Measurements from ENCODE around the gene RNF19B. TPM values are rescaled to one million over a fixed set of nuclear protein-coding genes. Genes with fewer than 3 reads are reported as not detected.

The RNF19B gene
- total and polyA plus RNA-seq, 10 of the 15 experiments (the other 5 are each of a cell fraction or from before 2014, with no cell fraction given): 2.8 to 32.6 (median 16.6) TPM

DNA sequence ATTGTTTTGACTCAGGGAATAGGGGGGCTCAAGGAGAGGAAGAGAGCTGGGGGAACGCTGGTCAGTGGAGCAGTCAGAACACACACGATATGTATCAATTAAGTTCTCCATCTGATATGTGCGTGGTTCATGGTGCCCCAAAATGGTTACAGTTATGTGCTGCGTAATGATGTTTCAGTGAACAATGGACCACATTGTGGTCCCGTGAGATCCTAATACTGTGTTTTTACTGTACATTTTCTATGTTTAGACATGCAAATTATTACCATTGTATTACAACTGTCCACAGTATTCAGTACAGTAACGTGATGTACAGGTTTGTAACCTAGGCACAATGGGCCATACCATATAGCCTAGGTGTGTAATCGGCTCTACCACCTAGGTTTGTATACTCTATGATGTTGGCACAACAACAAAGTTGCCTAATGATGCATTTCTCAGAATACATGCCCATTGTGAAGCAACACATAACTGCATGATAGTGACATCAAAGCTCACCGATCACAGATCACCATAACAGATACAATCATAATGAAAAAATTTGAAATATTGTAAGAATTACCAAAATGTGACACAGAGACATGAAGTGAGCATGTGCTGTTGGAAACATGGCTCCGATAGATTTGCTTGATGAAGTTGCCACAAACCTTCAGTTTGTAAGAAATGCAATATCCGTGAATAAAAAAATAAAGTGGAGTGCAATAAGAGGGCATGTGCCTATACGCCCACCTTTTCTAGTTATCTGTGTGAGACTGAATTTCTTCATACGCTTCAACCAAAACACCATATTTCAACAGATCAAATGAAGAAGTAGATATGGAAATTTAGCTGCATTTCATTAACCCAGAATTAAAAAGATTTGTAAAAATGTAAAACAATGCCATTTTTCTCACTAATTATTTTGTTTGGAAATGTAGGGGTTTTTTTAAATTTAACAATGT lies 48.6 kb downstream of the RNF19B start:
- Histone ChIP-seq H3K27me3 (replicated peaks in 1 of 2; ENCODE audit: control insufficient read depth in 2 of 2, insufficient read depth in 2 of 2, low read length in 1 of 2) (no peaks in the 10 kb centered on the region), H3K4me1 (ENCODE audit: control insufficient read depth, insufficient read depth, low read length) (no peaks in the 10 kb centered on the region; the same call in 1 of the 2 replicates), H3K27ac (ENCODE audit: control insufficient read depth, insufficient read depth) (no peak overlapping the region), H3K4me2 (ENCODE audit: control insufficient read depth, insufficient read depth) (no peak overlapping the region), H3K9me3 (replicated peaks; ENCODE audit: control insufficient read depth, insufficient read depth, low read length) (no peaks in the 10 kb centered on the region; the same call in 2 of the 3 replicates), H3K9ac (ENCODE audit: control insufficient read depth, insufficient read depth, low read length) (no peak overlapping the region), H4K20me1 (ENCODE audit: control insufficient read depth, insufficient read depth) (no peaks in the 10 kb centered on the region), H3K4me3 (no peak overlapping the region), H3K36me3 (ENCODE audit: control insufficient read depth in 2 of 2, insufficient read depth in 2 of 2, low read length in 1 of 2) (no peaks in the 10 kb centered on the region), H2AFZ (ENCODE audit: control insufficient read depth, low read depth, low read length) (no peak overlapping the region), H3K79me2 (ENCODE audit: control insufficient read depth, insufficient read depth, low read length) (no peaks in the 10 kb centered on the region)
- SMC1A ChIA-PET (ENCODE audit: uncharacterized antibody, unreplicated experiment): interaction anchor here (1.3 kb wide), 1 partner anchor 15 kb away, joined by 3 read pairs; no protein-coding TSS in a partner anchor
- FAIRE-seq (no peak), ATAC-seq (peak; percentile 68), DNase-seq (ENCODE audit: low read depth, low spot score) (no peak)
- in situ Hi-C loops (cut with MboI) (no loop called here), intact Hi-C loops (cut with micrococcal nuclease; ENCODE audit: unreplicated experiment) (no loop called here)
- TF ChIP-seq BACH1 (IDR thresholded peaks at IDR 0.05; ENCODE audit: borderline replicate concordance) (no peak), BHLHE40 (IDR thresholded peaks at IDR 0.05; ENCODE audit: borderline replicate concordance in 1 of 2, low read depth in 2 of 2, low read length in 1 of 2) (peak; percentile 29 to 38; a peak in 1 of 4 replicates), RUNX3 (IDR thresholded peaks at IDR 0.05; ENCODE audit: low read length) (0 out of 2 replicates have a peak, but pooled peaks have one; percentile 14), TCF3 (IDR thresholded peaks at IDR 0.05; ENCODE audit: borderline replicate concordance, insufficient read depth, low read depth, low read length) (no peak), SIN3A (IDR thresholded peaks at IDR 0.05; ENCODE audit: low read depth, low read length) (no peak), ZNF24 (IDR thresholded peaks at IDR 0.05) (no peak), BCL11A (IDR thresholded peaks at IDR 0.05; ENCODE audit: low read depth, low read length) (peak; percentile 84), MEF2B (IDR thresholded peaks at IDR 0.05; ENCODE audit: partially characterized antibody, poor library complexity, severe bottlenecking) (peak; percentile 45), HDAC6 (IDR thresholded peaks at IDR 0.05; ENCODE audit: unreplicated experiment) (no peak), ATF7 (IDR thresholded peaks at IDR 0.05; ENCODE audit: low read depth) (no peak), JUND (IDR thresholded peaks at IDR 0.05; ENCODE audit: low read depth, low read length) (no peak), ZNF384 (IDR thresholded peaks at IDR 0.05; ENCODE audit: borderline replicate concordance, low read depth, low read length) (no peak)
- TF ChIP-seq, protein P1, sequence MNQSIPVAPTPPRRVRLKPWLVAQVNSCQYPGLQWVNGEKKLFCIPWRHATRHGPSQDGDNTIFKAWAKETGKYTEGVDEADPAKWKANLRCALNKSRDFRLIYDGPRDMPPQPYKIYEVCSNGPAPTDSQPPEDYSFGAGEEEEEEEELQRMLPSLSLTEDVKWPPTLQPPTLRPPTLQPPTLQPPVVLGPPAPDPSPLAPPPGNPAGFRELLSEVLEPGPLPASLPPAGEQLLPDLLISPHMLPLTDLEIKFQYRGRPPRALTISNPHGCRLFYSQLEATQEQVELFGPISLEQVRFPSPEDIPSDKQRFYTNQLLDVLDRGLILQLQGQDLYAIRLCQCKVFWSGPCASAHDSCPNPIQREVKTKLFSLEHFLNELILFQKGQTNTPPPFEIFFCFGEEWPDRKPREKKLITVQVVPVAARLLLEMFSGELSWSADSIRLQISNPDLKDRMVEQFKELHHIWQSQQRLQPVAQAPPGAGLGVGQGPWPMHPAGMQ (IDR thresholded peaks at IDR 0.05; ENCODE audit: borderline replicate concordance): no peak
- TF ChIP-seq, protein P2, sequence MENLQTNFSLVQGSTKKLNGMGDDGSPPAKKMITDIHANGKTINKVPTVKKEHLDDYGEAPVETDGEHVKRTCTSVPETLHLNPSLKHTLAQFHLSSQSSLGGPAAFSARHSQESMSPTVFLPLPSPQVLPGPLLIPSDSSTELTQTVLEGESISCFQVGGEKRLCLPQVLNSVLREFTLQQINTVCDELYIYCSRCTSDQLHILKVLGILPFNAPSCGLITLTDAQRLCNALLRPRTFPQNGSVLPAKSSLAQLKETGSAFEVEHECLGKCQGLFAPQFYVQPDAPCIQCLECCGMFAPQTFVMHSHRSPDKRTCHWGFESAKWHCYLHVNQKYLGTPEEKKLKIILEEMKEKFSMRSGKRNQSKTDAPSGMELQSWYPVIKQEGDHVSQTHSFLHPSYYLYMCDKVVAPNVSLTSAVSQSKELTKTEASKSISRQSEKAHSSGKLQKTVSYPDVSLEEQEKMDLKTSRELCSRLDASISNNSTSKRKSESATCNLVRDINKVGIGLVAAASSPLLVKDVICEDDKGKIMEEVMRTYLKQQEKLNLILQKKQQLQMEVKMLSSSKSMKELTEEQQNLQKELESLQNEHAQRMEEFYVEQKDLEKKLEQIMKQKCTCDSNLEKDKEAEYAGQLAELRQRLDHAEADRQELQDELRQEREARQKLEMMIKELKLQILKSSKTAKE (IDR thresholded peaks at IDR 0.05; ENCODE audit: low read depth, poor library complexity, severe bottlenecking): no peak
- CTCF ChIA-PET: interaction anchor here (0.6 to 1.6 kb wide), 3 partner anchors 17 to 40 kb away, joined by 3 to 9 read pairs (median 8); no protein-coding TSS in a partner anchor
- POLR2A ChIA-PET: no interaction called here
- RAD21 ChIA-PET (ENCODE audit: unreplicated experiment): no interaction called here
- BruUV-seq (replicated peaks): no TSS peak
- 55% methylated on average over 12 of the region's 12 CpGs for WGBS (ENCODE audit: insufficient coverage, insufficient replicate concordance, low lambda C conversion rate, missing lambda C conversion rate)
